ENCODE data around the gene PGLYRP4. TPM values are rescaled to one million over a fixed set of nuclear protein-coding genes. Genes with fewer than 3 reads are reported as not detected.

Gene PGLYRP4
- total and polyA plus RNA-seq, 12 donors = not detected

DNA sequence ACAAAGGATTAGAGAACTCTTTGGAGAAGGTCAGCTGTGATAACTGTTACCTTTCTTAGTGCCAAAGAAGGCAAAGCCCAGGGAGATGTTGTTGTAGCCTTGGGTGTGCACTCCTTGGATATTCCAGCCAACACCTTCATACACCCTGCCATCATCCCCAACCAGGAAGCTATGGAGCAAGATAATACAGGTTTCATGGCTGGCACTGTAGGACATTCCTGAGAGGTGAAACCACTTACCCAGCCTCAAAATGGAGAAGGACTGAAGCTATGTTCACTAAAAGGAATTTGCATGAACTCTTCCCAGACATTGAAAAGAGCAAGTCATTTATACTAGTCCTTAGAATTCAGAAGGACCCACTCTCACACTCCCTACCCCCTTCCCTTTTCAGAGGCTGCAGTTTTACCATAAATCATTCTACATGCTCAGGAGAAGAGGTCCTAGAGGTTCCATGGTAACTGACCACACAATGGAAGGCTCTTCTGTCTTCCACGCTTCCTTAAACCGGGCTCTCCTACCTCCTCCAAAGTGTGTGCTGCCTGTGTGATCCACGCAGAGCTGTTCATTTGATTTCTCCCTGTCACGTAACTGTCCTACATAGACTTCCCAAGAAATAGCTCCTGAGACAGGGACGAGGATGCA is 5.5 kb downstream of the PGLYRP4 start:
- Histone ChIP-seq H3K36me3 (replicated peaks in 1 of 2) (no peaks in the 10 kb centered on the region), H3K4me3 (no peak overlapping the region), H3K27ac (no peak overlapping the region), H3K9me3 (replicated peaks in 1 of 3) (no peaks in the 10 kb centered on the region), H3K27me3 (peaks cover 9% of the 10 kb centered on the region), H3K4me1 (replicated peaks in 1 of 2) (no peaks in the 10 kb centered on the region)
- intact Hi-C loops (cut with DNase I) = no loop called here
- WGBS, 4 donors = 35 to 43% (median 37%) methylated on average over 5 of the region's 5 CpGs
- no peak for TF ChIP-seq POLR2A (IDR thresholded peaks at IDR 0.05)
- TF ChIP-seq, protein P1, sequence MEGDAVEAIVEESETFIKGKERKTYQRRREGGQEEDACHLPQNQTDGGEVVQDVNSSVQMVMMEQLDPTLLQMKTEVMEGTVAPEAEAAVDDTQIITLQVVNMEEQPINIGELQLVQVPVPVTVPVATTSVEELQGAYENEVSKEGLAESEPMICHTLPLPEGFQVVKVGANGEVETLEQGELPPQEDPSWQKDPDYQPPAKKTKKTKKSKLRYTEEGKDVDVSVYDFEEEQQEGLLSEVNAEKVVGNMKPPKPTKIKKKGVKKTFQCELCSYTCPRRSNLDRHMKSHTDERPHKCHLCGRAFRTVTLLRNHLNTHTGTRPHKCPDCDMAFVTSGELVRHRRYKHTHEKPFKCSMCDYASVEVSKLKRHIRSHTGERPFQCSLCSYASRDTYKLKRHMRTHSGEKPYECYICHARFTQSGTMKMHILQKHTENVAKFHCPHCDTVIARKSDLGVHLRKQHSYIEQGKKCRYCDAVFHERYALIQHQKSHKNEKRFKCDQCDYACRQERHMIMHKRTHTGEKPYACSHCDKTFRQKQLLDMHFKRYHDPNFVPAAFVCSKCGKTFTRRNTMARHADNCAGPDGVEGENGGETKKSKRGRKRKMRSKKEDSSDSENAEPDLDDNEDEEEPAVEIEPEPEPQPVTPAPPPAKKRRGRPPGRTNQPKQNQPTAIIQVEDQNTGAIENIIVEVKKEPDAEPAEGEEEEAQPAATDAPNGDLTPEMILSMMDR (IDR thresholded peaks at IDR 0.05) = no peak
- DNase-seq = no peak

DNA sequence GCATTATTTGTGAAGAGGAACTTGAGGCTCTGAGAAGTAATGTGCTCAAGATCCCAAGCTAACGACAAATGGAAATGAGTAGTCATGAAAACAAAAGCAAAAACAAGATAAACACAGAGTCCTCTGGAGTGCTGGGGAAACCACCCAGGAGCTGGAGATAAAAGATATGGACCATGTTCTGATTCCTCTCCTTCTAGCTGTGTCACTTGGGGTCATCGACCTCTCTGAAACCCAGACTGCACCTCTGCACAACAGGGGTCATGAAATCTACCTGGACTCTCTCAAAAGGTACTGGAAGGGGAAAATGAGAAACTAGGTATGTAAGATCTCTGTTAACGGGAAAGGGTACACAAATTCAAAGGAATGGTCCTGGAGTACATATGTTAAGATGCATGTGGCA is 6.5 kb downstream of the PGLYRP4 start:
- intact Hi-C loops (cut with DNase I) = no loop called here
- DNase-seq = no peak
- 70 to 80% (median 72%) methylated on average over 3 of the region's 3 CpGs for WGBS, 4 donors
- TF ChIP-seq, protein P1 (IDR thresholded peaks at IDR 0.05) = no peak
- no peak for TF ChIP-seq POLR2A (IDR thresholded peaks at IDR 0.05)
- no peaks in the 10 kb centered on the region for H3K4me1 ChIP-seq (replicated peaks in 1 of 2)
- no peak overlapping the region for H3K27ac ChIP-seq
- H3K4me3 ChIP-seq = no peak overlapping the region
- no peaks in the 10 kb centered on the region for H3K9me3 ChIP-seq (replicated peaks in 1 of 3)
- H3K27me3 ChIP-seq = peaks cover 9% of the 10 kb centered on the region
- H3K36me3 ChIP-seq (replicated peaks in 1 of 2) = no peaks in the 10 kb centered on the region

DNA sequence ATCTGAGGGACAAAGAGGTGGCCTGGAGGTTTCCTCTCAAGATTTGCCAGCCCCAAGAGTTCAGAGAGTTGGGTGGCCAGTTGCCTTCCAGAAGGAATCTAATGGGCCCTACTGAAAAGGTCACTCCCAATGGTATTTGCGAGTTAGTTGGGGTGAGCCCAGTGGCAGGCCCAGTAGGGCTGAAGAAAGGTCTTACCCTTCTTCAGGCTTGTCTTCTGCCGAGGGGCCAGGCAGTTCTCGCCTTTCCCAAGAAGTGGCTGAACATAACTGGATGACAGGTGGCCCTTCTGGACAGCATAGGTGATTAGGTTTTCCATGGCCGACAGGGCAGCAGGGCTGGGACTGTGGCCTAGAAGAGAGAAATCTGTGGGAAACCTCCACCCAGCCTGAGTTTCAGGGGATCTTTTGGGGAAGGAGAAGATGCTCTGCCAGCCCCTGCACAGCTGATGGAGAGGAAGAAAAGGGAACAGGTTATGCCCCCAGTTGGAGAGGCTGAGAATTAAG is 7.2 kb downstream of the PGLYRP4 start:
- H3K9me3 ChIP-seq (replicated peaks in 1 of 3) = no peaks in the 10 kb centered on the region
- WGBS, 4 donors = 80 to 93% (median 87%) methylated on average over 3 to 4 of the region's 4 CpGs
- H3K27ac ChIP-seq = no peak overlapping the region
- peaks cover 5% of the 10 kb centered on the region for H3K27me3 ChIP-seq
- no peaks in the 10 kb centered on the region for H3K4me1 ChIP-seq (replicated peaks in 1 of 2)
- H3K4me3 ChIP-seq = no peak overlapping the region
- H3K36me3 ChIP-seq (replicated peaks in 1 of 2) = no peaks in the 10 kb centered on the region
- DNase-seq = no peak
- TF ChIP-seq, protein P1 (IDR thresholded peaks at IDR 0.05) = no peak
- TF ChIP-seq POLR2A (IDR thresholded peaks at IDR 0.05) = no peak
- intact Hi-C loops (cut with DNase I) = no loop called here

DNA sequence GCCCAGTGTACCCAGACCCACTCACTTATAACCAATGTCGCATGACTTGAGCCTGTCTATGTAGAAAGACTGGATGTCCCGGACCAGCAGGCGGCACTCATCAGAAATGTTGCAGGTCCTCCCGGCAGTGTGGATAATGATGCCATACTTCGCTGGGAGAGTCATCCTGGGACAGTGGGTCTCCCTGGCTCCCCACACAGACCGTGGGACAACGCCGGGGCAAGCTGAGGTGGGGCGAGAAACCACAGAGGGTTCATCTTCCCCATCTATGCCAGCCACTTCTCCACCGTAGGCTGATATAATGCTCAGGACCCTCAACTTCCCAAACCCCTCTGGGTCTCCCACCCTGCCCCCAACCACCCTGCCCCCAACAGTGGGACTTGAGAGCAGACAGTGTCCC is 8.3 kb downstream of the PGLYRP4 start:
- no peak overlapping the region for H3K27ac ChIP-seq
- no peaks in the 10 kb centered on the region for H3K4me1 ChIP-seq (replicated peaks in 1 of 2)
- H3K9me3 ChIP-seq (replicated peaks in 1 of 3) = no peaks in the 10 kb centered on the region
- intact Hi-C loops (cut with DNase I) = no loop called here
- H3K4me3 ChIP-seq = no peak overlapping the region
- no peak for DNase-seq
- 84 to 92% (median 87%) methylated on average over 4 to 10 of the region's 10 CpGs for WGBS, 4 donors
- H3K36me3 ChIP-seq (replicated peaks in 1 of 2) = no peaks in the 10 kb centered on the region
- TF ChIP-seq, protein P1 (IDR thresholded peaks at IDR 0.05) = no peak
- no peak for TF ChIP-seq POLR2A (IDR thresholded peaks at IDR 0.05)
- H3K27me3 ChIP-seq = peaks cover 2% of the 10 kb centered on the region

Data from adrenal gland (tissue), 12 donors.